Sciatic nerve (tissue), 2 donors: Measurements from ENCODE around the gene CHST7. TPM values are rescaled to one million over a fixed set of nuclear protein-coding genes. Genes with fewer than 3 reads are reported as not detected.

Experiments used
- ATAC-seq: fragments of 200-7000 bp; cut with Tn5 transposase; one replicate; pipeline ENCODE4 v1.9.1; 2020; ENCODE audit warnings: mild to moderate bottlenecking, moderate library complexity
- DNase-seq: peaks from one replicate; pipeline ENCODE4 v3.0.0-alpha.2; 2020; ENCODE audit warnings: low spot score
- intact Hi-C: fragments of 100-400 bp; cut with DNase I; formaldehyde crosslinking; loops from one replicate; pipeline ENCODE4 v1.14.2; 2022
- total RNA-seq: library from RNA; stranded (reverse); fragmentation: NEBNext Ultra II Directional; extraction: Animal tissue kit (Norgen Biotek cat#: 25700); gene quantifications from one replicate; pipeline ENCODE4 v1.2.1, GENCODE V29; 2021
- donor health status: DM: no; HTN: no; CAD: no.
- donor health status: DM: no; HTN: no; CAD: no.

Gene CHST7
- total RNA-seq, 1 donor from 2014 or later: 7.0 TPM

DNA sequence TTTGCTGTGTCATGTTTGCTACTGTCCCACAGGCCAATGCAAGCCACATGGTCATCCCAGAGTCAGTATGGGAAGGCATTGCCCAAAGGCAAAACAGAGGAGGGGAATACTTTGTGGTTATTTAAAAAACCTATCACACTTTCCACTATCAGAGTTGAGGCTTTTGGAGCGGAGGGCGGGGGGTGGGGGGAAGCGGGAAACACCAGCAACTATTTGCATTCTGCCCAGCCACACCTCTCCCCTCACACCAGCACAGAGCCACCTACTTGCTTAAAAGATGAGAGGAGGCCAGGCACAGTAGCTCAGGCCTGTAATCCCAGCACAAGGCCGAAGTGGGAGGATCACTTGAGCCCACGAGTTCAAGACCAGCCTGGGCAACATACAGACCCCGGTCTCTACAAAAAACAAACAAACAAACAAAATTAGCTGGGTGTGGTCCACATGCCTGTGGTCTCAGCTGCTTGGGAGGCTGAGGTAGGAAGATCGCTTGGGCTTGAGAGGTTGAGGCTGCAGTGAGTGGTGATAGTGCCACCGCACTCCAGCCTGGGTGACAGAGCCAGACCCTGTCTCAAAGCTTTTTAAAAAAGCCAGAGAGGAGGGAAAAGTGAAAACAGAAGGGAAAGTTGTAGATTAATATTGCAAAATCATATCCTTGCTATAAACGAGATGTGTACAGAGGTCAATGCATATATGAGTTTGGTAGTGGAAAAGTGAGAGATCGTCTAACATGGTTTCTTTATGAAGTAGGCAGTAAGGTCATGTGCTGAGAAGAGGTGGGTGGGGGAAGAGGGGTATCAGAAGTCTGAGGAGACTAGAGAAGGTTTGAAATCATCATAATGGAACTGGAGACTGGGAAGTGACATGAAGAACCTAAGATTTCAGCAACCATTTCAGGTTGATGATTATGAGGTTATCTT, 1.9 kb upstream of the CHST7 start:
- intact Hi-C loops: no loop called here
- ATAC-seq (no peak), DNase-seq (no peak)

DNA sequence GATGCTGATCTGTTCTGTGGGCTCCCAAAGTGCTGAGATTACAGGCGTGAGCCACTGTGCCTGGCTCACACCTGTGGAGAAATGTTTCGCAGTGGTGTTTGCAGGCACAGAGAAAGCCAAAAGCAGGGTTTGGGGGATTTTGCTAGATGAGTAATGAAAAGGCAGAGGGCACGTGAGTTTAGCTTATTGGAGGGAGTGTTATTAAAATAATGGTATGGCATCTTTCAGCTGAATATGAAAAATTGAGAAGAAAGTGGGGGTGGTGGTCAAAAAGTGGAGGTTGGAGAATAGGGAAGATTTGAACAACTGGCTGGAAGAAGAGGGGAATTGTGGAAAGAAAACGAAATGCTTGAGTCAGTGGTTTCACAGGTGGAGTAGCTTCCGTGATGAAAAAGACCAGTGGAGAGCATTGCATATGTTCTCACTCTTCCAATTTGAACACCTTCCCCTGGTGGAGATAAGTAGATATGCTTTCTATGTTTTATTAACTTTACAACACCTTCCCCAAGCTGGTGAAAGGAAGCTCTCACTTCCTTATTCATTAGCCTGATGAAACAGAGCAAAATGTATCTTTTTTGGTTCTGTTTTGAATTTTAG, 1.1 kb upstream of the CHST7 start:
- intact Hi-C loops: no loop called here
- DNase-seq: no peak

DNA sequence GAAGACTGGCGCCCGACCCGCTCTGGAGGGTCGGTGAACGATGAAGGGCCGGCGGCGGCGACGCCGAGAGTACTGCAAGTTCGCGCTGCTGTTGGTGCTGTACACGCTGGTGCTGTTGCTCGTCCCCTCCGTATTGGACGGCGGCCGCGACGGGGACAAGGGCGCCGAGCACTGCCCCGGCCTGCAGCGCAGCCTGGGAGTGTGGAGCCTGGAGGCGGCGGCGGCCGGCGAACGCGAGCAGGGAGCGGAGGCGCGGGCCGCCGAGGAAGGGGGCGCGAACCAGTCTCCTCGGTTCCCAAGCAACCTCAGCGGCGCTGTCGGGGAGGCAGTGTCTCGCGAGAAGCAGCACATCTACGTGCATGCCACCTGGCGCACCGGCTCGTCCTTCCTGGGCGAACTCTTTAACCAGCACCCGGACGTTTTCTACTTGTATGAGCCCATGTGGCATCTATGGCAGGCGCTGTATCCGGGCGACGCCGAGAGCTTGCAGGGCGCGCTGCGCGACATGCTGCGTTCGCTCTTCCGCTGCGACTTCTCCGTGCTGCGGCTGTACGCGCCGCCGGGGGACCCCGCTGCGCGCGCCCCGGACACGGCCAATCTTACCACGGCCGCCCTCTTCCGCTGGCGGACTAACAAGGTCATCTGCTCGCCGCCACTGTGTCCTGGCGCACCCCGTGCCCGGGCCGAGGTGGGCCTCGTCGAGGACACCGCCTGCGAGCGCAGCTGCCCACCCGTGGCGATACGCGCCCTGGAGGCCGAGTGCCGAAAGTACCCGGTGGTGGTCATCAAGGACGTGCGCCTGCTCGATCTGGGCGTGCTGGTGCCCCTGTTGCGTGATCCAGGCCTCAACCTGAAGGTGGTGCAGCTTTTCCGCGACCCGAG, 568 bp downstream of the CHST7 start:
- ATAC-seq: peak; percentile 60
- intact Hi-C loops: no loop called here
- peak; percentile 70 for DNase-seq

More for the DNA sequence above, 1.1 kb upstream of the CHST7 start:
- no peak for ATAC-seq

DNA sequence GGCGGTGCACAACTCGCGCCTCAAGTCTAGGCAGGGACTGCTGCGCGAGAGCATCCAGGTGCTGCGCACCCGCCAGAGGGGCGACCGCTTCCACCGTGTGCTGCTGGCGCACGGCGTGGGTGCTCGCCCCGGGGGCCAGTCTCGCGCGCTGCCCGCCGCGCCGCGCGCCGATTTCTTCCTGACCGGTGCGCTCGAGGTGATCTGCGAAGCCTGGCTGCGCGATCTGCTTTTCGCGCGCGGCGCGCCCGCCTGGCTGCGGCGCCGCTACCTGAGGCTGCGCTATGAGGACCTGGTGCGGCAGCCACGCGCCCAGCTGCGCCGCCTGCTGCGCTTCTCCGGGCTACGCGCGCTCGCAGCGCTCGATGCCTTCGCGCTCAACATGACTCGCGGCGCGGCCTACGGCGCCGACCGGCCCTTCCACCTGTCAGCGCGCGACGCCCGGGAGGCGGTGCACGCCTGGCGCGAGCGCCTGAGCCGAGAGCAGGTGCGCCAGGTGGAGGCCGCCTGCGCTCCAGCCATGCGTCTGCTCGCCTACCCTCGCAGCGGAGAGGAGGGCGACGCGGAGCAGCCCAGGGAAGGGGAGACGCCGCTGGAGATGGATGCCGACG, 1.3 kb downstream of the CHST7 start:
- ATAC-seq (no peak), DNase-seq (no peak)
- intact Hi-C loops: no loop called here

DNA sequence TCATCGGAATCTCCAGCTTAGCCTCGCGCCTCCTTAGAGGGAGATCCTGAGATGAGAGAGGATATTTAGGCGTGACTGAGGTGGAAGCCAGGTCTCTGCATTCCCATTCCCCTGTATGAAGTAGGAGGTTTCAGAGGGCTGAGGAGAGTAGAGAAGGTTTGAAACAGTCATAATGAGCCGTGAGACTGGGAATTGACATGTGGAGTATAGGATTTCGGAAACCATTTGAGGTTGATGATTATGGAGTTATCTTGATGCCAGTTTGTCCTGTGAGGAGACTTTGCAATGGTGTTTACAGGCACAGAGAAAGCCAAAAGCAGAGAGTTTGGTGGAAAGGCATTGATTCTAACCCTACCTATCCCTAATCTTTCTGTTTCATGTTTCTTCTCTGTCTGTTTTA, 2.0 kb downstream of the CHST7 start:
- DNase-seq (no peak), ATAC-seq (no peak)
- intact Hi-C loops: no loop called here

DNA sequence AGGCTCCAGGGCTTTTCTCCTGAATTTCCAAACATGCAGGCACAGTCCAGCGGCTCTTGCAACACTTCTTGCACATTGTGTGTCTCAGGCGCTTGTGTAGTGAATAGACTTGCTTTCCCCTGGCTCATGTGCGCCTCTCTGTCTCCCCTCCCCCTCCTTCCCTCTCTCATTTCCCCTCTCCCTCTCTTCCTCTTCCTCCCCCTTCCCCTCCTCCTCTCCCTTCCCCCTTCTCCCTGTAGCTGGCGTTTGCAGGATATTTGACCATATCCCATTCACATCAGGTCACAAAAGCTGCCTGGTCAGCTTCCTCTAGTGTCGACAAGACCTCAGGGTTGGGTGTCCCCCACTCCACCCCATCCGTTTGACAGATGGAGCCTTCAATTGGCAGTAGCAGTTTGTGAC, 2.4 kb downstream of the CHST7 start:
- intact Hi-C loops: no loop called here
- no peak for DNase-seq
- ATAC-seq: peak; percentile 47

DNA sequence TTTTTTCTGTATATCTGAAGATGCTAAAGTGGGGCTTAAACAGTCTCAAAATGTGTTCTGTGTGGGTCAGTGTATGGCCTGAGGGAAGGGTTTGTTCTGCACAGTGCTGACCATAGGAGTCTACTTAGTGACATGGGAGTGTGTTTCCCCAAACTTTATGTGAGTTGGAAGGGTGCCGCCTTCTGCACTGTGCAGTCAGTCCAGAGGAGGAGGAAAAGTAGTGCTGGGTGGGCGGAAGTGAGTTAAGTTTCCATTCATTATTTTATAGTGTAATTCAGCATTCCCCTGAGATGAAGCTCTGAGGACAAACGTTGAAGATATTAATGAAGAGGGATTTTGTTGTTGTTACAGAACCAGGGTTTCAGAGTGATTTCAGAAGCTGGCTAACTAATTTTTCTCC, 2.9 kb downstream of the CHST7 start:
- intact Hi-C loops: no loop called here
- peak; percentile 38 for ATAC-seq
- DNase-seq: no peak

DNA sequence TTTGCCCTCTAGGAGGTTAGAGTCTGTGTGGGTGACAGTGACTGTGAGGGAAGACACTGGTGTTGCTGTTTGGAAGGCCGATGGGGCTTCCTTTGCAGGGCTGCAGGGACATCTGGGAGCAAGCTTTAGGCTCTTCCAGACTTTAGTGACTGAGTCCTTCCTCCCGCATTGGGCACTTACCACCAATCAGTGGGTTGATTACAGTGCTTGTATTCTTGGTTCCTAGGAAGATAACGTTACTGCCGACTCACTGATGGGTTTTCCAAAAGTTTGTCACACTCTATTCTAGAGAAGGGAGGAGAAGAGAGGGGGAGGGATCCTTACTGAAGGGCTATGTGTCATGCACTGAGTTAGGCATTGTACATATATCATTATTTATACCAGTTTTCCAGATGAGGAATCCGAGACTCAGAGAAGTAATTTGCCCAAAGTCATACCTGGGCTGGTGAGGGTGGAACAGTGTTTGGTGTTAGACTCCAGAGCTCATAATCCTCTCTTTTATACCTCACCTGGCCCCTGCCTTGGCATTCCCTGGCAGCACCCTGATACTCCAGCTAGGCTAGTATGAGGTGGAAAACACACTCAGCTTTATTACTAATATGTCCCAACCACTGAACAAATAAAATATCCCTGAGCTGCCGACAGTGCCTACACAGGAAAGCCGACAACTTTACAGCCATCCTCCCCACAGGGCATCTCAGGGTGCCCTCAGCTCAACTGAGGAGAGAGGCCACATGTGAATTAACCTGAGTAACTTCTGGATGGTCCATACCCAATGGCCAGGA, 3.8 kb downstream of the CHST7 start:
- ATAC-seq: no peak

DNA sequence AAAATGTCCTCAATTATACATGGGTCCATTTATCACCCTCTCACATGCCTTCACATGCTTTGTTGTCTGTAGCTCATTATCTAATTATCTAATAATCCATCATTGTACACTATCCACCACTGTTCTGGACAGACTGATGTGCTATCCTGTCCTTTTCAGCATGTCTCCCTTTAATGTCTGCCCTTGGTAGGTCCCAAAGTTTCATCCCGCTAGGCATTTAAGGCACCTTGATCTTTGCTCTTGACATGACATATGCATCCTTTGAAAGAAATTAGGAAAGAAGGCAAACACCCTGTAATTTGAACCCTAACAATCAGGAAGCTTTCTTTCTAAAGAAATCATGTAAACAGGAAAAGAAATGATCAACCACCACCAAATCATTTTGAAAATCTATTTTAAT, 5.7 kb downstream of the CHST7 start:
- ATAC-seq (no peak), DNase-seq (no peak)
- intact Hi-C loops: no loop called here

More for the DNA sequence above, 3.8 kb downstream of the CHST7 start:
- intact Hi-C loops: no loop called here
- DNase-seq: no peak

DNA sequence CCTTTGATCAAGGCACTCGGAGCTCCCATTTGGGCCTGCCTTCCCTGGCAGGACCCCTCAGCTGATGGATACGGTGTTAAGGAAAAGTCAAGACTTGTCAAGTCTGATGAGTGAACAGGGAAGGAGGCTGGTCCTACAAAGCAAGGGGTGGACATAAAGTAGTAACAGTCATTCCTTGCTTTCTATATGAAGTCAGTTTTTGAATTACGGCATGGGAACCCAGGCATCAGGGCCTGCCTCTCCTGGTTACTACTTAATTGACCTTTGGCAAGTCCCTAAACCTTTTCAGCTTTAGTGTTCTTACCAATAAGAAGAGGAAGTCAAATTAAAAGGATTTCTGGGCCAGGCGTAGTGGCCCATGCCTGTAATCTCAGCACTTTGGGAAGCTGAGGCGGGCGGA, 7.0 kb downstream of the CHST7 start:
- ATAC-seq (no peak), DNase-seq (no peak)
- intact Hi-C loops: no loop called here

DNA sequence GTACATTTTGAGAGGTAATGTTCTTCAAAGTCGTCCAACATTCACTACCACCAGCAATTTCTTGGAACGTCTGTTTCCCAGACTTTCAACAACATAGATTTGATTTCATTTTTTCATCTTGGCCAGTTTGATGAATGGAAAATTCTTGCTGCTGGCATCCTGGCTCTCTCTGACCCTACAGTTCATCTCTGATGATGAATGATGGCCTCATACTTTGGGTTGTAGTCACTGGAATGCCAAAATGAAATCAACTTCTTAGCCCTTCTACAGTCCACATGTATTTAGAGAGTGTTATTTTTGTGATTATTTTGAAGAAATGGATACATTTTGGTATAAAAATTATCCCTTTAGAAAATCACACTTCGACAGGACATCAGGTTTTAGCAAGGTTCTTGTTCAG, 8.8 kb downstream of the CHST7 start:
- ATAC-seq: no peak
- no peak for DNase-seq
- intact Hi-C loops: no loop called here

DNA sequence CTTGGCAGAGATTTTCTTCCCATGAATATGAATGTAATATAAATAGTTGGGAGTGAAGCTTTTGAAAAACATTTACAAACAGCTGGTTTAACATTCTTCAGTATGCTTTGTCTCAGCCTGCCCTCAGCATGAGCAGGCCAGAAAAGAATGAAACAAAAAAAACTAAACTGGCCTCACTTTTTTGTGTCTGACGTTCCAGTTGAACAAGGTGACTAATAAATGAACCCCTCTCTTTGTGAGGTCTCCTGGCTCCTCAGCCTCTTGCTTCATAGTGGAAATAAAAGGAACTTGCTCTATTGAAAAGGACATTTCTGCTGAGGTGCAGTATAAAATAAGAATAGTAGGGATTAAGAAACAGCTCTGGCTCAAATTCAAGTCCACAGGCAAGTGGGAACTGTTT, 9.4 kb downstream of the CHST7 start:
- ATAC-seq: peak; percentile 82
- DNase-seq: no peak
- intact Hi-C loops: no loop called here

DNA sequence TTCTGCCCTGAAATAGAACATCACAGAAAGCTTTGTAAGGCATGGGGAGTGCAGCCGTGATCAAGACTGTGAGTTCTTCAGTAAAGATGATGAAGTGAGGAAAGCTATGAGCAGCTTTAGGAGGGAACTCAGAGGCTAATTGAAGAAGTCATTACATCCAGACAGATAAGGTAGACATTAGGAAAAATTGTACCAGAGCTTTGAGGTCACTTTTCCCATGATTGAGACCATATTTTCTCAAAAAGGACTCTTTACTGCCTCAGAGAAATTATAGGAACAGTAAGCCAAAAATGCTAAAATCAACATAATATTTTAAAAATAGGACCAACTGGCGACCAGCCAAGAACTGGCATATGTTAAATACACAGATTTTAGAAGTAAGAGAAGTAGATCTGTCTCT, 11.2 kb downstream of the CHST7 start:
- no peak for ATAC-seq
- intact Hi-C loops: no loop called here
- DNase-seq: no peak

DNA sequence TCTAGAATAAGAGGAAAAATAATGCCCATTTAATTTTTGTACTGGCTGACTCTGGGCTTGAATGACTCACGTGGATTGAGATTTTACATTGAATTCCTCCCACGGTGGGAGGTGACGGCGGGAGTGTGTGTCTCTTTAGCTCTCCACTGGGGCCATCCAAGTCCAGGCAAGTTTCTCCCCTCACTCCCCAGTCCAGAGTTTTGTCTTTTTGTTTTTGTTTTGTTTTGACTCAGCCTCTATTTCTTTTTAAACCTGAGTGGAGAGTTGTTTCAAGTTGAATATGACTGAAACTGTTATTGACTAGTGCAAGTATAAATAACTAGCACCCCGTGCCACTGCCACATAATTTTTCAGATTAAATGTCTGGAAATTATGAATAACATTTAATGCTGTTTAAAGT, 13.6 kb downstream of the CHST7 start:
- ATAC-seq (no peak), DNase-seq (no peak)
- intact Hi-C loops: no loop called here

DNA sequence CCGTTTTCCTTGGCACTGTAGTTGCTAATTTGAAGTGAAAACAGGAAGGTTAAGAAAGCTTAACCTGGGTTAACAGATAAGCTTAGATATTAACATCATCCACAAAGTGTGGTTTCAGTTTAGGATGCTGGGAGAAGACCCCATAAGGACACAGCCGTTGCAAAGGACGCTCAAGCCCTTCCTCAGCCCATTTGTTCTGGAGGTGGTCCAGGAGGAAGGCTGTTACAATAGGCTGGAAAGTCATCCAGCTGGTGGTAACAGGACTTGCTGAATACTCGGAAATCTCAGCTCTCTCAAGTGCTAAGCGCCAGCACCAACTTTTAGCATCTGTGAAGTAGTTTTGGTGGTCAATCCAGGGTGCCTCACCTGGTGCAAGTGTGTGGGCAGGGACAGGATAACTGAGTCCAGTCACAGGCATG, 14.2 kb downstream of the CHST7 start:
- ATAC-seq: peak; percentile 51

DNA sequence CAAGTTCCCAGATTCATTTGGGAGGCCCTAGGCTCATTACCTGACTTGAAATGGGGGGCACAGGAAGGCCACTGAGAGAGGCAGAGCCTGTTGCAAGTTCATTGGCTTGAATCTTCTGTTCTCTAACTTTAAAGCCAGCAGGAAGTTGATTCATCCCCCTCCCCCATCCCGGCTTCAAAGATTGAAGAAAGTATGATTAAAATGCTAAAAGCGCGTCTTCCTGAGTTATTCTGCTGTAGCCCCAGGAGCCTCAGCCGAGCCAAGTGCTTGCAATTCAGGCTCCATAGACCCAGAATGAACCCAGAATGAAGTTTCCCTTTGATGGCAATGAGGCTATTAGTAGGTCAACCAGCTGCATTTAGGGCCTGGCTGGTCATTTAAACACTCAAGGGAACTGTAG, 14.7 kb downstream of the CHST7 start:
- DNase-seq (no peak), ATAC-seq (peak; percentile 92)
- intact Hi-C loops: no loop called here

More for the DNA sequence above, 14.2 kb downstream of the CHST7 start:
- intact Hi-C loops: no loop called here
- no peak for DNase-seq

DNA sequence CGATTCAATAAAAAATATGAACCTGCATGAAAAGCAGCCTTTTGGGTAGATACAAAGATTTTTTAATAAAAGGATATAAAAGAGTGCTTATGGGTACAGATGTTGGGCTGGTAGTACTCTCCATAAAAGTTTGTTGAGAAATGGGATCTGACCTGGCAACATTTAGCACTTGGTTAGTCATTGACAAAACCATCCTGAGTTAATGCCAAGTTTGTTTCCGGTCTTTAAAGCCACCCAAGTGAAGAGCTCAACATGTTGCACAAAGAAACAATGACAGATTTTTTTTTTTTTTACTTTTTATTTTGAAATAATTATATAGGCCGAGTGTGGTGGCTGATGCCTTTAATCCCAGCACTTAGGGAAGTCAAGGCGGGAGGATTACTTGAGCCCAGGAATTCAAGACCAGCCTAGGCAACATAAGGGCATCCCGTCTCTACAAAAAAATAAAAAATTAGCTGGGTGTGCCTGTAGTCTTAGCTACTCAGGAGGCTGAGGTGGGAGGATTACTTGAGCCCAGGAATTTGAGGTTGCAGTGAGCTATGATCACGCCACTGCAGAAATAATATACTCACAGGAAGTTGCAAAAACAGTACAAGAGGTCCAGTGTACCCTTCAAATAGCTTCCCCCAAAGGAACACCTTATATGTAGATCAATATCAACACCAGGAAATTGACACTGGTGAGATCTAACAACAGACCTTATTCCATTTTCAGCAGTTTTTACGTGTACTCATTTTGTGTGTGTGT, 16.6 kb downstream of the CHST7 start:
- intact Hi-C loops: no loop called here
- DNase-seq: no peak
- no peak for ATAC-seq

DNA sequence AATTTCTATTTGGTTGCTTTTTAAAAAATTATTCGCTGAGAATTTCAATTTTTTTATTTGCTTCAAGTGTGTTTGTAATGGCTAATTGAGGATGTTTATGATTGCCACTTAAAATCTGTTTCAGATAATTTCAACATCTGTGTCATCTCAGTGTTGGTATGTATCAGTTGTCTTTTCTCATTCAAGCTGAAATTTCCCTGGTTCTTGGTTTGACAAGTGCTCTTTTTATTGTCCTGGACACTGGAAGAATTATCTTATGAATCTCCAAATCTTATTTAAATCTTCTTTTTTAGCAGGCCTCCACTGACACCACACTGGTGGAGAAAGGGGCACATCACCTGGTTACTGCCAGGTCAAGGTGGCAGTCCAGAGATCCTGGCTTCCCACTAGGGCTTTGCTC, 21.5 kb downstream of the CHST7 start:
- intact Hi-C loops: no loop called here
- ATAC-seq (no peak), DNase-seq (no peak)
